Ectodermal cell (in vitro differentiated cells): ENCODE data around the gene ZNF764.

ENCODE experiments used
- H3K27ac ChIP-seq: 2 replicates; pipeline ENCODE4 v1.7.0; 2013; ENCODE audit warnings: mild to moderate bottlenecking, low read depth, low read length; ENCODE audit not compliant: insufficient read depth, poor library complexity, severe bottlenecking
- H3K27me3 ChIP-seq: 2 replicates; pipeline ENCODE4 v1.7.0; 2013; ENCODE audit warnings: mild to moderate bottlenecking, low read length; ENCODE audit not compliant: insufficient read depth, control insufficient read depth, poor library complexity, severe bottlenecking
- H3K36me3 ChIP-seq: one replicate; pipeline ENCODE4 v1.7.0; 2013; ENCODE audit warnings: low read length; ENCODE audit not compliant: control insufficient read depth, insufficient read depth
- H3K4me1 ChIP-seq: one replicate; pipeline ENCODE4 v1.7.0; 2013; ENCODE audit warnings: low read length; ENCODE audit not compliant: control insufficient read depth, insufficient read depth
- H3K4me3 ChIP-seq: 2 replicates; pipeline ENCODE4 v1.7.0; 2013; ENCODE audit warnings: low read depth, low read length, control low read depth; ENCODE audit not compliant: insufficient read depth
- H3K9me3 ChIP-seq: 2 replicates; pipeline ENCODE4 v1.7.0; 2013; ENCODE audit warnings: mild to moderate bottlenecking, low read length, moderate library complexity; ENCODE audit not compliant: control insufficient read depth
- whole genome bisulfite sequencing, 2 experiments: methylation state at CpG; one replicate each; pipeline ENCODE4 v1.1.7; 2013; ENCODE audit warnings: missing lambda C conversion rate in 2 of 2; 5-methylcytosine and 5-hydroxymethylcytosine counted together

The ZNF764 gene

DNA sequence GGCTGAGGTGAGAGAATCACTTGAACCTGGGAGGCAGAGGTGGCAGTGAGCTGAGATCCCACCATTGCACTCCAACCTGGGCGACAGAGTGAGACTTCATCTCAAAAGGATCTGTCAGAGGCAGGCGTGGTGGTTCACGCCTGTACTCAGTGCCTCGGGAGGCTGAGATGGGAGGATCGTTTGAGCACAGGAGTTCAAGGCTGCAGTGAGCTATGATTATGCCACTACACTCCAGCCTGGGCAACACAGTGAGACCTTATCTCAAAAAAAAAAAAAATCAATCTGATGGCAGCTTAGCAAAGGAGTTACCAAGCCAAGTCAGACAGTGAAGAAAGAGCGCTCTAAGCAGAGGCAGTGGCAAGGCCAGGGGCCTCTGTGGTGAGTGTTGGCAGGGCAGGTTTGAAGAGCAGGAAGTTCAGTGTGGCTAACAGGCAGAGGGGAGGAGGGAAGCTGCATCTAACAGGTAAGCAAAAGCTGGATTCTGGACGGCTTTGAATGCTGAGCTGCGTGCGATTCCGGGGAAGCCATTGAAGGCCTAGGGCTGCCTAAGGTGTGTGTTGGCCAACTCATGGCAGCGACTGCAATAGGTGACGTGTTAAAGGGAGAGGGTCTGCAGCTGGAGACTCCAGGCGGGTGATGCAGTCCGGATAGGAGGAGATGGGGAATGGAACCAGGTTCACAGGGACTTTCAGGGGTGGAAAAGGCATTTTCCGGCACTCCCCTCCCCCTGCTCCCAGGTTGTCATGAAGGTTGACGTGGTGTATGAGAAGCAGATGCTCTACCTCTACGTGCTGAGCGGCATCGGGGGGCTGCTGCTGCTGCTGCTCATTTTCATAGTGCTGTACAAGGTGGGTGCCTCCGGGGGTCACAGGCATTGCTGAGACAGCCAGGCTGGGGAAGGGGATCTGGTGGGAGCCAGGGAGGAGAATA lies 38.8 kb downstream of the ZNF764 start:
- Histone ChIP-seq H3K36me3 (no peaks in the 10 kb centered on the region), H3K4me1 (no peaks in the 10 kb centered on the region)
- WGBS, 2 experiments = 91 to 92% methylated on average over 20 of the region's 20 CpGs

DNA sequence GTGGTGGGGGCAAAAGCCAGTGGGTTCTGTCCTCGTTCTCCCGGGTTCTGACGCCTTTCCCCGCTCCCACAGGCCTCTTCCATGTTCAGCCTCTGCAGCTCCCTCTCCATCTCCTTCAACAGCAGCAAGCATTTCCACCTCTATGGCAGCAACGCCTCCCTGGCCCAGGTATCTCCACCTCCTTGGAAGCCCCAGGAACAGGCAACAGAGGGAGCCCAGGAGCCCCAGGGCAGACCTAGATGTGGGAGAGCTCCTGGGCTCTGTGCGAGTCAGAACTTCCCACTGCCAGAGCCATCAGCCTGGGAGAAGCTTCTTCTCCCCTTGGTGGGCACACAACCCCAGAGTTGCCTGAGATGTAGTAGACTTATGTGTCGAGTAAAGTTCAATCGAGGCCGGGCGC lies 39.6 kb downstream of the ZNF764 start:
- H3K27me3 ChIP-seq = no peaks in the 10 kb centered on the region
- H3K4me3 ChIP-seq = no peak overlapping the region
- H3K27ac ChIP-seq = no peak overlapping the region
- no peaks in the 10 kb centered on the region for H3K4me1 ChIP-seq
- 89 to 92% methylated on average over 10 of the region's 10 CpGs for WGBS, 2 experiments
- no peaks in the 10 kb centered on the region for H3K36me3 ChIP-seq
- H3K9me3 ChIP-seq = no peaks in the 10 kb centered on the region

More for the DNA sequence above, 38.8 kb downstream of the ZNF764 start:
- H3K27me3 ChIP-seq = no peaks in the 10 kb centered on the region
- H3K27ac ChIP-seq = no peak overlapping the region
- no peak overlapping the region for H3K4me3 ChIP-seq
- no peaks in the 10 kb centered on the region for H3K9me3 ChIP-seq

GRCh38 chr16:30515275-30515674 lies 42.9 kb downstream of the ZNF764 start:
- Histone ChIP-seq H3K36me3 (no peaks in the 10 kb centered on the region), H3K27ac (no peak overlapping the region), H3K9me3 (no peaks in the 10 kb centered on the region), H3K27me3 (no peaks in the 10 kb centered on the region), H3K4me3 (no peak overlapping the region), H3K4me1 (no peaks in the 10 kb centered on the region)
- WGBS, 2 experiments = 80 to 84% methylated on average over 2 of the region's 2 CpGs

- Histone ChIP-seq H3K27ac (no peak overlapping the region), H3K4me3 (no peak overlapping the region), H3K4me1 (no peaks in the 10 kb centered on the region), H3K36me3 (no peaks in the 10 kb centered on the region), H3K27me3 (no peaks in the 10 kb centered on the region), H3K9me3 (no peaks in the 10 kb centered on the region)
- 94 to 96% methylated on average over 3 of the region's 3 CpGs for WGBS, 2 experiments
These were observed 46.7 kb downstream of the ZNF764 start for GRCh38 chr16:30511509-30511908.

- 81 to 82% methylated on average over 4 of the region's 4 CpGs for WGBS, 2 experiments
These were observed 47.7 kb downstream of the ZNF764 start for GRCh38 chr16:30510376-30510938.

DNA sequence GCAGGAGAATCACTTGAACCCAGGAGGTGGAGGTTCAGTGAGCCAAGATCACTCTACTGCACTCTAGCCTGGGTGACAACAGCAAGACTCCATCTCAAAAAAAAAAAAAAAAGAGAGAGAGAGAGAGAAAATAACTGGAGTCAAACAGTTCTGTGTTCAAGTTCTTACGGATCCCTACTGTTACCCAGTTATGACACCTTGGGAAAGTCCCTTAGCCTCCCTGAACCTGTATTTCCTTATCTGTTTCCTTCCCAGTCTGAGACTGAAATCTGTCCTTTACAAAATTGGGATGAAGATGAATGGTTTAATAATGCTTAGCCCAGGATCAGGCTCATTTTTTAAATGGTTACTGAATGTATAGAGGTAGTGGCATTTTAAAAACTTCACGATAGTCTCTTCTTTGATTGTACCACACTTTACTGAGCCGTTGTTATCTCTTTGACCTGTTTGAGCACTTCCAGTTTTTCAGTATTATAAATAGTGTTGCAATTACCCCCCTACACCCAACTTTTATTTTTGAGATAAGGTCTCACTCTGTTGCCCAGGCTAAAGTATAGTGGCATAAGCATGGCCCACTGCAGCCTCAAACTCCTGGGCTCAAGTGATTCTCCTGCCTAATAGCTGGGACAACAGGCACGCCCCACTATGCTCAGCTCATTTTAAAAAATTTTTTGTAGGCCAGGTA lies 49.0 kb downstream of the ZNF764 start:
- Histone ChIP-seq H3K4me1 (no peaks in the 10 kb centered on the region), H3K4me3 (no peak overlapping the region), H3K36me3 (no peaks in the 10 kb centered on the region), H3K27ac (no peak overlapping the region), H3K27me3 (no peaks in the 10 kb centered on the region), H3K9me3 (no peaks in the 10 kb centered on the region)
- WGBS, 2 experiments = 85 to 94% methylated on average over 3 to 4 of the region's 4 CpGs

More at GRCh38 chr16:30510376-30510938, 47.7 kb downstream of the ZNF764 start:
- H3K4me1 ChIP-seq = no peaks in the 10 kb centered on the region
- no peak overlapping the region for H3K4me3 ChIP-seq
- no peaks in the 10 kb centered on the region for H3K9me3 ChIP-seq
- no peaks in the 10 kb centered on the region for H3K27me3 ChIP-seq
- no peaks in the 10 kb centered on the region for H3K36me3 ChIP-seq
- H3K27ac ChIP-seq = no peak overlapping the region
